ENCODE measurements around the gene CARS1.

Gene CARS1

DNA sequence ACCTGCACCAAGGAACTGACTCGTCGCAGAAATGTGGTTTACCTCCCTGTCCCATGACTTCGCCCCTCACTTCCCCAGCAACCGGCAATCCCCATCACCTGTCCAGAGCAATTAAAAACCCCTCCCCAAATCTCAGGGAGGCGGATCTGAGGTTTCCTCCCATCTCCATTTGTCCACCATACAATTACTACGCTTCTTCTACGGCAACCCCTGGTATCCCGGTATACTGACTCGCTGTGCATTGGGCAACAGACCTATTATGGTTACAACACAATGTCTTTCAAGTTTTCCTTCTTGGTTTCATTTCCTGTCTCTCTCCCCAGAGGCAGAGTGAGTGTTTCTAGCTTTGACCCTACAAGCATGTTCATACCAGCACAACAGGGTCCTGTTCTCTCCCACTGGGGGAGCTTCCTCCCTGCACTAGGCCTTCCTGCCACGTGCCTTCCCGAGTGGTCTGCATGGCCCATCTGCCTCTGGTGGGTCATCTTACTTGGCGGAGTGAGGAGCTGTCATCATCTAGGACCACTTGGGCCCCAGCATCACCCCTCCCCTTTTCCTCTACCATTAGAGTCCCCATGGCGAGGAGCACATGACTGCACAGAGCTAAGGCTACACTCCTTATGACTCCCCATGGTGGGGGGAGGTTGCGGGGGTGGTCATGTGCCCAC, 34.8 kb downstream of the CARS1 start:
- no peak overlapping the region for H3K4me3 ChIP-seq (ENCODE audit: low read length)
- TF ChIP-seq ZNF274 (IDR thresholded peaks at IDR 0.05; ENCODE audit: low read depth, low read length) = no peak

DNA sequence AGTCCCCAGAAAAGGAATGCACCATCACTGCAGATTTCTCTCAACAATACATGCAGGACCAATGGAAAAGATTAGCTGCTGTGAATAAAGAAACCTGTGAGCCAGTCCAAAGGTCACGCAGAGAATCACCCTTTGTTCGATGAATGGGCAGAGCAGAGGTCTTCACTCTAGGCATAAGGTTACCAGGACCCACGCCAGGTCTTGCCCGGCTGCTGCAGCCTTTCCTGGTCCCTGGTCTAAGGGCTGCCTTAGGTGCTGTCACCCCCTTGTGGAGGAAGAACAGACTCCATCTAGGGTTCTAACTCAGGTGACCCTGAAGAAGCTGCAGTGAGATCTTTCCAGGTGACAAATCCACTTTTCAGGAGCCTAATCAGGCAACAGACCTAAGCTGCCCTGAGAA, 36.1 kb downstream of the CARS1 start:
- no peak overlapping the region for H3K4me3 ChIP-seq (ENCODE audit: low read length)
- no peak for TF ChIP-seq ZNF274 (IDR thresholded peaks at IDR 0.05; ENCODE audit: low read depth, low read length)

DNA sequence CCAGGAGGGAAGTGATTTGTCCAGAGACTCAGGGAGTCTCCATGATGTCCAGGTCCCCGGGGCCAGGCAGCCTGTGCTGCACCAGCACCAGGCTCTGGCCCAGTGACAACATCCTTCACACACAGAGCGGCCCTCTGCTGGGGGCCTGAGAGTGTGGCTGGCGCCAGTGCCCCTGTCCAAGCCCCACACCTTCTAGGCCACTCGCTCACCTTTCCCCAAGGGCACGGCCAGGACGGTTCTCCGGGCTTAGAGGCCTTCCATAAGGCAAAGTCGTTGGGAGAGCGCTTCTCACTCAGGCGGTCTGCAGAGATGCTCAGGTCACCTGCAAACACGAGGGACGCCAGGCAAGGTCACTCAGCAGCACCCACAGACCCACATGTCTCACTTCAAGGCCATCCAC, 37.2 kb downstream of the CARS1 start:
- no peak for TF ChIP-seq ZNF274 (IDR thresholded peaks at IDR 0.05; ENCODE audit: low read depth, low read length)
- no peak overlapping the region for H3K4me3 ChIP-seq (ENCODE audit: low read length)

DNA sequence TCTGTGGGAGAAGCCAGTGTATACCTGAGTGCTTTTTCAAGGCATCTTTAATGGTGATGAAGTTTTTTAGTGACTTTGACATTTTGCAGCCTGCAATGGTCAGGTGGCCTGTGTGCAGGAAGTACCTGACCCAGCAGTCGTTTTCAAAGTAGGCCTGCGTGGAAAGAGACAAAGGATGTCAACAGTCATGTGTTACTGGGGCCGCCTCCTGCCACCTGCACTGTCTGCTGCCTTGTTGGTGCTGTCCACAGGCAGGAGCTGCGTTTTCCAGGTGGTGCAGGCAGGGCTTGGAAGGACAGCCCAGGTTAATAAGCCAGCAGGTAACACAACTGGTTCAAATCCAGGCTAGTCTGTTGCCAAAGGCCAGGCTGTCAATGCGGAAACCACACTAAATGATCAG, 38.6 kb downstream of the CARS1 start:
- TF ChIP-seq ZNF274 (IDR thresholded peaks at IDR 0.05; ENCODE audit: low read depth, low read length) = no peak
- no peak overlapping the region for H3K4me3 ChIP-seq (ENCODE audit: low read length)

DNA sequence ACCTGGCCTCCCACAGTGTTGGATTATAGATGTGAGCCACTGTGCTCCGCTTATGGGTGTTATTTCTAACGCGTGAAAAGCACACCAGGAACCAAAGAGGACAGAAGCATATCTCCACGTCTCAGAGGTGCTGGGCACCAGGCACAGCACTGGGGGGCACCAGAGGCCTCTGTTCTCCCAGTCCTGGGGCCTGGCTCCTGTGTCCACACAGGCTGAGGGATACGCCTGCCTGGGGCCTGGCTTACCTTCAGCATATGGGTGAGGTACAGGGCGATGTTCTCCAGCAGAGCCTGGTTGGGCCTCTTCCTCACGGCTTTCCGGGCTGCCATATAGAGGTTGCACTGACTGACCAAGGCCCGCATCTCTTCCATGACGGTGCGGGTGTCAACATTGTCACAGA, 40.4 kb downstream of the CARS1 start:
- H3K4me3 ChIP-seq (ENCODE audit: low read length) = no peak overlapping the region
- no peak for TF ChIP-seq ZNF274 (IDR thresholded peaks at IDR 0.05; ENCODE audit: low read depth, low read length)

DNA sequence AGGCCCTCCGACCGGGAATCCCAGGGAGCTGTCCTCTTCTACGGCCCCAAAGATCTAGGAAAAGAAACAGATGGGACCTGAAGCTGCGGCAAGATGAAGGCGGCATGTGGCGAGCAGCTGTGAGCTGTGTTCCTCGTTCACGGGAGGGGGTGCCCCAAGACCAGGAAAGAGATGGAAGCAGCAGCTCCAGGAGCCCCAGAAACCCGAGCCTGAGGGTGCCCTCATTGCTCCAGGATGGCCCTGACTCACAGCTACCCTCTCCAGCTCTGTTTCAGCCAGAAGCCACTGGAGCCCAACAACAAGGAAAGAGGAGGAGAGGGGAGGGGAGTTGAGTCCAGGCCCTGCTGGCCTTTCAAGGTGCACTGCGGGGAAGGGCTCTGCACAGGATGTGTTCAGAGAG, 41.4 kb downstream of the CARS1 start:
- no peak for TF ChIP-seq ZNF274 (IDR thresholded peaks at IDR 0.05; ENCODE audit: low read depth, low read length)
- no peak overlapping the region for H3K4me3 ChIP-seq (ENCODE audit: low read length)

DNA sequence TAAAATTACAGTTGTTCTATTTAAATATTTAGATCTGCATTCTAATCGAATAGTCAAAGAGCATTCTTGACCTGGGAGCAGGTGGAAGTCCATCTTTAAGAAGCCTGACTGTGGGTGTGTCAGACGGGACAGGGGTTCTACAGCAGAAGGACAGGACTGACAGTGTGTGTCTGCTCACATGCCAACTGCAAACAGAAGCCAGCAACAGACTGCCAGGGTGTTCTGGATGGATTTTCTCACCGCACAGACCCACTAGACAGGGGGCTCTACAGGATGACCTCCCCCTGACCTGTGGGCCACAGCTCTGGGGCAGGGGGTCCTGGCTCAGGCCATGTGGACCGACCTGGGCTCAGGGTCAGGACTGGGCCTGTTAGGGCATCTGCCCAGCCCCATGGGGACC, 42.3 kb downstream of the CARS1 start:
- no peak overlapping the region for H3K4me3 ChIP-seq (ENCODE audit: low read length)
- no peak for TF ChIP-seq ZNF274 (IDR thresholded peaks at IDR 0.05; ENCODE audit: low read depth, low read length)

DNA sequence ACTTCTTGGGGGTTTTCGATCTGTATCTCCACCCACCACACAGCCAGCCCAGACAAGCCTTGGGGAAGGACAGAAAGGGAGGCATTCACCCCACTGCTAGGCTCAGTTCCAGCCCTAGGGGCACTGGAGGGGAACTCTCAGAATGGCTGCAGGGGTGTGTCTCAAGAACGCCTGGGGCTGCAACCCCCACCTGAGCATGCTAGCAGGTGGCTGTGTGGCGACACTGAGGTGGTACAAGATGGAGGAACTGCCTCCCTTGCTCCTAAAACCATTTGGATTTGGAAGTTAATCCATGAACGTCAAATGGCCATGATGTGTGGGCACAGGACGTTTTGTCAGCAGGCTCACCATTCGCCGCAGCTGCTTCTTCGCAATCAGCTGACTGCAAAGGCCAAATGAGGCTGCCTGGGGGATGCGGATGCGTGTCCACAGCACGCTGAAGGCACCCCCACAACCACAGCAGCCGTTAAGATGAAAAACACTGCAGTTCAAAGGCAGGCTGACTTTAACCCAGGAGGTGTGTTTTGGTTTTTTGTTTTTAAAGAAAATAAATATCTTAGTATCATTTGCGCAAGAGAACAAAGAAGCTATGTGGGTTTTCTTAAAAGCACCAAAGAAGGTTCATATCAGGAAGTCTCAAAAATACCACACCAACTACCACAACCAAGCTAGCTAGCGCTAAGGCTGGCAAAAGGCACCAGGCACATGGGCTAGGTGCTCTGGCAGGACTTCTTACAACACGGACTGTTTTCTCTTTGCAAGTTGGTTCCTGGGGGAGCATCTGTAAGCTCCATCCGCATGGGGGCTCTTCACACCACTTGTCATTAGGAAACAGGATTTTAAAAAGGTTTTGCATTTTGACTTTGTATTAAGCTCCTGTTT, 42.9 kb downstream of the CARS1 start:
- no peak overlapping the region for H3K4me3 ChIP-seq (ENCODE audit: low read length)
- no peak for TF ChIP-seq ZNF274 (IDR thresholded peaks at IDR 0.05; ENCODE audit: low read depth, low read length)

DNA sequence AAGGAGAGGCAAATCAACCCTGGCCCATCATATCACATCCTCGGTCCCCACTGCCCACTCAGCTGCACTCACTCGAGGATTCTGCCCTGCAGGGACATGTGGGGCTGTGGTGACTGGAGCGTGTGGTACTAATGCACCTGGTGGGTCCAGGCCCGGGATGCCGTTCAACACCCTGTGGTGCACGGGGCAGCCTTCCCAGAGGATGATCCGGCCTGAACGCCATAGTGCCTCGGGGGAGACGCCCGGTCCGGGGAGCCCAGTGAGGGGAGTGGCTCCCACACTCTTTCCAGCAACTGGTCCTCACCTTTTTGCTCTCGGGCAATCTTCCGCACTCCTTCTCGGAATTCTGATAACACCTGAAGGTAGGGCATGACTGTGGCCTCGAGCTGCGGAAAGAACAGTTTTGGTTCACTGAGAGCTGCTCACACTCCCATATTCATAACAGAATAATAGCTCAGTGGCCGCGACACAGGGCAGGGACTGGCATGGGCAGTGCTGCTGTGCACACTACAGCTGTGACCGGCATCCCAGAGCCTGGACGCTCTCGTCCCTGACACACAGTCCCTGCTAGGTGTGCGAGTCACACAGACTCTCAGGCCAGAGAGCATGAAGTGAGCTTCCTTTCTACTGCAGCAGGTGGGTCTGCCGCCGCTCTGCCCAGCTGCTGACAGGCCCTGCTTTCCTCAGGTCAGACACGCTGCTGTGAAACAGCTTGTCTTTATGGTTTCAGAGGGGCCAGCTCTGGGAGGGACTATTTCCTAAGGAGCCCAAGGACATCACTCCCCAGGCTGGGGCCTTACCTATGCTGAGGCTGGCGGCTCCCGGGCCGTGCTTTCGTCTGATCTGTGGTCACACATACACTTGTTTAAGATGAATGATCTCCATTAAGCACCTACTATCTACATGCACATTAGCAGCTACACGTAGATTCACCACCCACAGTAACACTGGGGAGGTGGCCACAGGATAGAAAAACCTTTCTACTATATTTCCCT, 45.0 kb downstream of the CARS1 start:
- H3K4me3 ChIP-seq (ENCODE audit: low read length) = no peak overlapping the region
- TF ChIP-seq ZNF274 (IDR thresholded peaks at IDR 0.05; ENCODE audit: low read depth, low read length) = no peak

DNA sequence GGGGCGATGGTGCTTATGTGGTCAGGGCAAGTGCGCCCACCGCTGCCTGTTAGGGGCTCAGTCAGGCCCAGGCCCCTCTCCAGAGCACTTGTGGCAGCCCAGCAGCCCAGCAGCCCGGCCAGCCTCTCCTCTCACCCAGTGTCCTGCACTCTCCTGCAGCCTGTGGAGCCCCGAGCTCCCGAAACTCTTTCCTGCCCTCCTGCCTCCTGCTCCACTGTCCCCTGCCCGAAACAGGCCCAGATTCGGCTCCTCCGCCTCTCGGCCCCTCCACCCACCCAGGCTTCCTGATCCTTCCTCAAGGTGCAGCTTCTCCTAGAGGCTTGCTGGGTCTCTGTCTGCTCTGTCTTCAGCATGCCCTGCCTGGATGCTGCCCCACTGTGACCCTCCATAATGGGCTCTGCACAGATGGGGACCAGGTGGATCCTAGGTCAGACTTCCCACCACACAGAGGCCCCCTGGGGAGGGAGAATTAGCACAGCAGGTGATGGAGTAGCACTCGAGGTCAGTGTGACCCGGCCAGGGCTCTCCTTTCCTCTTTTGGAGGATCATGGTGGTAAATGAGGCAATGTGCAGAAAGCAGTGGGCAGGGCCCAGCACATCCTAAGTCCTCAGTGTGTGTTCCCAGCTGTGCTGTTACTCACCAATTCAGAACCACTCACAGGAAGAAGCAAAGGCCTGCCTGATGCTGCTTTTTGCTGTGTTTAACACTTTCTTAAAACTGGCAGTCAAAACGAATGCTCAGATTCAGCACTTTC, 46.5 kb downstream of the CARS1 start:
- no peak overlapping the region for H3K4me3 ChIP-seq (ENCODE audit: low read length)
- TF ChIP-seq ZNF274 (IDR thresholded peaks at IDR 0.05; ENCODE audit: low read depth, low read length) = no peak

DNA sequence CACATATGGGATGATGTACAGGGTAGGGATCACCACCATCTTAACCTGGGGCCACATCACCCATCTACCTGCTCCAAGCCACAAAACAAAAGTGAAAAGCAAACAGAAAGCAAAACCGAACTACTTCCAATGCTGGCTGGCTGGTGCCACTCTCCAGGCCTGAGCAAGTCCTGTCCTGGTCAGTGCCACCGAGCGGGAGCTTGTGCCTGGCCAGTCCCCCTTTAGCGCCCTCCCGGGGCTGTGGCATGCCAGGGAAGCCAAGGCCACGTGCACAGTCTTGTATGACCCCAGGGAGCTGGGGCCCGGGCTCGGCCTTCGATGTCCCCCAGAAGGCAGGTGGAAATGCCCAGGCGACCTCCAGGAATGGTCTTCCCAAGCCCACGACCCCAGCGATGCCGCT, 47.2 kb downstream of the CARS1 start:
- no peak overlapping the region for H3K4me3 ChIP-seq (ENCODE audit: low read length)
- no peak for TF ChIP-seq ZNF274 (IDR thresholded peaks at IDR 0.05; ENCODE audit: low read depth, low read length)

DNA sequence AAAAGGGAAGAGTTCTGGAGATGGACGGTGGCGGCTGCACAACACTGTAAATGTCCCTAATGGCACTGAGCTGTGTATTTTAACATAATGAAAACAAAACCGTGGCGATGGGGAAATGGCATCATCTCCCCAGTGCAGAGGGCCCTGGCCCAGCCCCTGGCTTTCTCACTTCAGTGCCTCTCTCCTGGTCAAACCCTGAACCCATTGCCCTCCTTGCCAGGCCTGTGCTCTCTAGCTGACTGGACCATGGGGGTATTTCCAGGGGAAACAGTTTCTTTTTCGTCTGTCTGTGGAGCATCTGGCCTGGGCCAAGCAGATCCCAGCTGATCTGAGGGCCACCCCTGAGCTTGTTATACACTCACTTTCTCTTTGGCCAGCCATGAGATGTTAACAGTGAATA, 47.7 kb downstream of the CARS1 start:
- TF ChIP-seq ZNF274 (IDR thresholded peaks at IDR 0.05; ENCODE audit: low read depth, low read length) = no peak
- no peak overlapping the region for H3K4me3 ChIP-seq (ENCODE audit: low read length)

DNA sequence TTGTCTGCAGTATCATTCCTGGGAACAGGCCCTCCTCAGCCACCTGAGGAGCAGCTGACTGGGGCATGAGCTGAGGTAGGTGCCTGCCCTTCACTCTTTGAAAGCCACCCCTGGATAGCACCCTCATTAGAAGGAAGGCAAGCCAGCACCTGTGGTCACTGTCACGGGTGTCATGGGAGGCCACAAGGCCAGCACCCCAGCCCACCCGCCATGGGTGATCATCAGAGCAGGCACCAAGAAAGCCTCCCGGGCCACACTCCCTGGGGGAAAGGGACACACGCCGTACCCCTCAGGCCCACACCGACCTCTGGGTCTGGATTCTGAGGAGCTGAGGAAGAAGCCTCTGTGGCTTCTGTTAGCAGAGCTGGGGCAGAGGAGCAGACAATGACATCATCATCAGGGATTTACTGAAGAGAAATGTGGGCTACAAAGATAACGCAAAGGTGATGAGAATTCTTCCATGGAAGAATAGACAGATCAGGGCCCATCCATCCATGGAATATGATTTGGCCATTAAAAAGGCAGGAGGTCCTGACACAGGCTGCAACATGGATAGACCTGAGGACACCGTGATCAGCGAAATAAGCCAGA, 48.4 kb downstream of the CARS1 start:
- TF ChIP-seq ZNF274 (IDR thresholded peaks at IDR 0.05; ENCODE audit: low read depth, low read length) = no peak
- H3K4me3 ChIP-seq (ENCODE audit: low read length) = no peak overlapping the region
